Omental fat pad (tissue), 4 donors: ENCODE measurements around the gene TP53. TPM values are rescaled to one million over a fixed set of nuclear protein-coding genes. Genes with fewer than 3 reads are reported as not detected.

Experiments used
- ATAC-seq: fragments of 150-250 bp; one replicate; pipeline ENCODE4 v1.9.1; 2016; ENCODE audit warnings: mild to moderate bottlenecking, moderate library complexity; ENCODE audit not compliant: low FRiP score
- DNase-seq: peaks from one replicate; pipeline ENCODE4 v3.0.0-alpha.2; 2019; ENCODE audit warnings: low spot score
- total RNA-seq, 4 donors: library from RNA; depleted of rRNA; stranded (reverse); fragments of >200 nt; gene quantifications; one replicate each; pipeline ENCODE4 v1.1.0, GENCODE V29; 2016
- TF ChIP-seq, protein P1 (sequence below), 3 donors: fragments of 450-650 bp; IDR thresholded peaks; one replicate each; pipeline ENCODE4 v1.5.1; 2016 to 2017; ENCODE audit warnings: antibody characterized with exemption in 3 of 3, mild to moderate bottlenecking in 3 of 3, moderate library complexity in 2 of 3

The TP53 gene
- total RNA-seq, 4 donors from 2014 or later, result 18.1 to 26.3 (median 19.3) TPM

DNA sequence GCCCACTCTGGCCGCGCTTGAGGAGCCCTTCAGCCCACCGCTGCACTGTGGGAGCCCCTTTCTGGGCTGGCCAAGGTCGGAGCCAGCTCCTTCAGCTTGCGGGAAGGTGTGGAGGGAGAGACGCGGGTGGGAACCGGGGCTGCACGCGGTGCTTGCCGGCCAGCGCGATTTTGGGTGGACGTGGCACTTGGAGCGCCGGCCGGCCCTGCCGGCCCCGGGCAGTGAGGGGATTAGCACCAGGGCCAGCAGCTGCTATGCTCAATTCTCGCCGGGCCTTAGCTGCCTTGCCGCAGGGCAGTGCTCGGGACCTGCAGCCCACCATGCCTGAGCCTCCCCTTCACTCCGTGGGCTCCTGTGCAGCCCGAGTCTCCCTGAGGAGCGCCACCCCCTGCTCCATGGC, 46.5 kb downstream of the TP53 start:
- TF ChIP-seq, protein P1, sequence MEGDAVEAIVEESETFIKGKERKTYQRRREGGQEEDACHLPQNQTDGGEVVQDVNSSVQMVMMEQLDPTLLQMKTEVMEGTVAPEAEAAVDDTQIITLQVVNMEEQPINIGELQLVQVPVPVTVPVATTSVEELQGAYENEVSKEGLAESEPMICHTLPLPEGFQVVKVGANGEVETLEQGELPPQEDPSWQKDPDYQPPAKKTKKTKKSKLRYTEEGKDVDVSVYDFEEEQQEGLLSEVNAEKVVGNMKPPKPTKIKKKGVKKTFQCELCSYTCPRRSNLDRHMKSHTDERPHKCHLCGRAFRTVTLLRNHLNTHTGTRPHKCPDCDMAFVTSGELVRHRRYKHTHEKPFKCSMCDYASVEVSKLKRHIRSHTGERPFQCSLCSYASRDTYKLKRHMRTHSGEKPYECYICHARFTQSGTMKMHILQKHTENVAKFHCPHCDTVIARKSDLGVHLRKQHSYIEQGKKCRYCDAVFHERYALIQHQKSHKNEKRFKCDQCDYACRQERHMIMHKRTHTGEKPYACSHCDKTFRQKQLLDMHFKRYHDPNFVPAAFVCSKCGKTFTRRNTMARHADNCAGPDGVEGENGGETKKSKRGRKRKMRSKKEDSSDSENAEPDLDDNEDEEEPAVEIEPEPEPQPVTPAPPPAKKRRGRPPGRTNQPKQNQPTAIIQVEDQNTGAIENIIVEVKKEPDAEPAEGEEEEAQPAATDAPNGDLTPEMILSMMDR (IDR thresholded peaks at IDR 0.05), result no peak
- no peak for DNase-seq
- ATAC-seq, result no peak

DNA sequence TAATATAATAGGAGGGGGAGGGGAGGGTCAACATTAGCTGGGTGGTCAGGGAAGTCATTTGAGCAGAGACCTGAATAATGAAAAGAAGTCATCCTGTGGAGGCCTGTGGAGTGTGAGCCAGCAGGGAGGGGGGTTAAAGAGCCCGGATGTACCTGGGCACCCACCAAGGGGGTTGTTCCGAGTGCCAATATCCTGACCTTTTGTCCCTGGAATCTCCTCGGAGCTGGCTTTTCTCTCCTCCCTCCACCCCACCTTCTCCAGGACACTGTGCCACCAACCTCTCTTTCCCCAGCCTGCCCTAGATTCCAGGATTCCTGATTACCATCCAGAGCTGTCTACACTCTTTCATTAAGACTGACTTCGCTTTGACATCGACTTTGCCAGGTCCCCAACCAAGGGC, 51.1 kb downstream of the TP53 start:
- TF ChIP-seq, protein P1 (IDR thresholded peaks at IDR 0.05), result no peak
- DNase-seq (no peak), ATAC-seq (no peak)

DNA sequence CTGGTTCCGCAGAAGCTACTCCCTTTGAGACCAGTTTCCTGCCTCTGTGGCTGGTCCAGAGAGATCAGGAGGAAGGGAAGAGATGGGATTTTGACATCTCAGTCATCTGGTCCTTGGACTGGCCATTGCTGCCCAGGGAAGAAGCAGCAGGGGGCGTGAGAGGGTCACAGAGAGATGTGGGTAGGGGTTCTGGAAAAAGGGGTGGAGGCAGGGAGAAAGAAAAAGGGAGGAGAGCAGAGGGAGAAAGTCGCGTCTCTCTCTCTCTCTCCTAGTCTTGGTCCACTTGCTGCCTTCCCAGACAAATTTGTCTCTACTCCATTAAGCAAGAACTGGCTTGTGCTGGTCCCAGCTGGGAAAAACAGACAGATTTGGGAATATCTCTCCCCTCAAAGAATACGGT, 52.9 kb downstream of the TP53 start:
- DNase-seq (no peak), ATAC-seq (no peak)
- TF ChIP-seq, protein P1 (IDR thresholded peaks at IDR 0.05), result no peak

DNA sequence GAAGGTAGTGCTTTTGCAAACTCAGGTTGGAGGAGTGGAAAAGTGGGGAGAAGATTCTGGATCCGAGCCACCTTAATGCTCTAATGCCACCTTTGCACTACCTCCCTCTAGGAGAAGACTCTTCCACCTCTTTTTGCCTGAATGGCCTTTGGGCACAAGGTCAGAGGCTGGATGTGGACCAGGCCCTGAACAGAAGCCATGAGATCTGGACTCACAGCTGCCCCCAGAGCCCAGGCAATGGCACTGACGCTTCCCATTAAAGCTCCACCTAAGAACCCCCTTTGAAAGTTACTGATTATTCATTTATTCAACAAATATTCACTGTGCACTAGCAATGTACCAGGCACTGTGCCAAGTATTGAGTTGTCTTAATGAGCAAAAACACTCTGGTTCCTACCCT, 54.2 kb downstream of the TP53 start:
- DNase-seq (no peak), ATAC-seq (no peak)
- TF ChIP-seq, protein P1 (IDR thresholded peaks at IDR 0.05), result no peak

DNA sequence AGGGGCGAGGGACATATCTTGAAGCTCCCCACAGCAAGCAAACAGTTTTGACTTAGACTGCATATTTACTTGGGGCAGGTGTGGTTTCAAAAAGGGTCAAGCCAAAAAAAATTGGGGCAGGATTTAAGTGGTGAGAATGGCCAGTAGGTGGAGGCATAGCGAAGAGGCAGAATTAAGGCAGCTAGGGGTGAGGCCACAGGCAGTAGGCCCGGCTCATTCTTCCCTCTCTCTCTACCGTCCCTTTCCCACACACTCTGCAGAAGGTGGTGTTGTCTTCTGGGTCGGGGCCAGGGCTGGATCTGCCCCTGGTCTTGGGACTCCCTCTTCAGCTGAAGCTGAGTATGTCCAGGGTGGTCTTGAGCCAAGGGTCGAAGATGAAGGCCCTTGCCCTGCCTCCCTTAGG, 54.8 kb downstream of the TP53 start:
- DNase-seq (no peak), ATAC-seq (no peak)
- TF ChIP-seq, protein P1 (IDR thresholded peaks at IDR 0.05), result no peak

DNA sequence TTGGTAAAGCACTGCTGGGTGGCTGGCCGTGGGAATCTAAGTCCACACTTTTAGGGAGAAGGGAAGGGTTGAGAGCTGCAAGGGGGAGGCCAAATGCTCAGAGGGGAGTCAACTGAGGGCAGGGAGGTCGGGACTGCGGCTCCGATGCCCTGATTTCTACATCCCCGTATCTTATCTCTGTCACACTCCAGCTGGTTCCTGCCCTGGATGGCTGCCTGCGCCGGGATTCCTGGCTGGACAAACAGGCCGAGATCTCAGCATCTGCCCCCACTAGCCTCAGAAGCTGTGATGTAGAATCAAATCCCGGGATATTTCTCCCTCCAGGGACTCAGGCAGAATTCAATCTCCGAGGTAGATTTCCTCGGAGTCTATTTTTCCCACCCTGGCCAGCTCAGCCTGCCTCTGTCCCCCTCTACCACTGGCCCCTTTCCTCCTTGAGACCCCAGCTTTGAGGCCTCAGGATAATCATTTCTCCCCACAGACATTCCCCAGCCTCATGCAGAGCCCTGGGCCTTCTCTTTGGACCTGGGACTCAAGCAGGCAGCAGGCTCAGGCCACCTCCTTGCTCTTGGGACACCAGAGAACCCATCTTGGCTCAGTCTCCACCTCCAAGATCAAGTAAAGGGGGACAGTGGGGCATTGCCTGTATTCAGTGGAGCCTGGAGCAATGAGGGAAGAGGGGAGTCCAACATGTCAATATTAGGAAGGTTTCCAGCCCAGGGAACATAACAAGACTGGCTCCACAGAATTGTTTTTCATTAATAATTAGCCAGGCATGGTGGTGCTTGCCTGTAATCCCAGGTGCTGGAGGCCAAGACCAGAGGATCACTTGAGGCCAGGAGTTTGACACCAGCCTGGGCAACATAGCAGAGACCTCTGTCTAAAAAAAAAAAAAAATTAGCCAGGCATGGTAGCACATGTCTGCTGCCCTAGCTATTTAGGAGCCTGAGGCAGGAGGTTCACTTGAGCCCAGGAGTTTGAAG, 55.6 kb downstream of the TP53 start:
- no peak for ATAC-seq
- no peak for DNase-seq
- TF ChIP-seq, protein P1 (IDR thresholded peaks at IDR 0.05), result no peak
